K562 (cell line): ENCODE measurements around the gene LIN28B. TPM values are rescaled to one million over a fixed set of nuclear protein-coding genes. Genes with fewer than 3 reads are reported as not detected.

Experiments used
- ARID1B ChIP-seq: fragments of 450-650 bp; IDR thresholded peaks from 2 replicates; pipeline ENCODE4 v1.6.1; 2016; ENCODE audit warnings: antibody characterized with exemption, mild to moderate bottlenecking, inconsistent platforms
- ETV1 ChIP-seq: fragments of 450-650 bp; conservative IDR thresholded peaks from 2 replicates; pipeline ENCODE4 v1.6.1; 2016; ENCODE audit warnings: missing genetic modification characterization, control low read depth, low read depth, missing compliant biosample characterization
- FOXM1 ChIP-seq, 2 experiments: fragments of 450-650 bp in 1 of 2; sonication (generic) in 1 of 2; formaldehyde crosslinking in 1 of 2; IDR thresholded peaks; 2 replicates each; pipeline versions ENCODE4 v1.6.1 to v1.9.0; 2017 to 2022; ENCODE audit warnings: low read depth in 2 of 2, mild to moderate bottlenecking in 2 of 2, missing genetic modification reagents in 1 of 2, moderate library complexity in 1 of 2
- HLTF ChIP-seq: fragments of 450-650 bp; IDR thresholded peaks from 2 replicates; pipeline ENCODE4 v1.6.1; 2016
- HNRNPK ChIP-seq: fragments of 200-400 bp; formaldehyde crosslinking; IDR thresholded peaks from one replicate; pipeline ENCODE4 v1.6.1; 2018; ENCODE audit warnings: mild to moderate bottlenecking, low read depth, low read length; ENCODE audit not compliant: poor library complexity, severe bottlenecking
- KAT8 ChIP-seq: fragments of 450-650 bp; IDR thresholded peaks from 2 replicates; pipeline ENCODE4 v1.6.1; 2016; ENCODE audit warnings: low read depth, mild to moderate bottlenecking
- MCM3 ChIP-seq: fragments of 450-650 bp; IDR thresholded peaks from 2 replicates; pipeline ENCODE4 v1.6.1; 2016
- NCOR1 ChIP-seq: fragments of 450-650 bp; IDR thresholded peaks from 2 replicates; pipeline ENCODE4 v1.6.1; 2016; ENCODE audit warnings: mild to moderate bottlenecking, moderate library complexity
- NFXL1 ChIP-seq: fragments of 450-650 bp; formaldehyde crosslinking; IDR thresholded peaks from 2 replicates; pipeline ENCODE4 v1.4.0; 2021; ENCODE audit warnings: mild to moderate bottlenecking
- POLR2B ChIP-seq: fragments of 450-650 bp; IDR thresholded peaks from 2 replicates; pipeline ENCODE4 v1.6.1; 2018; ENCODE audit warnings: low read depth; ENCODE audit not compliant: partially characterized antibody
- SMAD3 ChIP-seq: fragments of 450-650 bp; formaldehyde crosslinking; conservative IDR thresholded peaks from 2 replicates; pipeline ENCODE4 v1.4.0; 2020; ENCODE audit warnings: mild to moderate bottlenecking
- TAL1 ChIP-seq: fragments of 450-650 bp; IDR thresholded peaks from 2 replicates; pipeline ENCODE4 v1.6.1; 2016; ENCODE audit warnings: mild to moderate bottlenecking
- TCF7L2 ChIP-seq: fragments of 150-350 bp; IDR thresholded peaks from 2 replicates; pipeline ENCODE4 v1.6.1; 2016; ENCODE audit warnings: low read depth, mild to moderate bottlenecking, low read length, moderate library complexity
- TEAD1 ChIP-seq, 2 experiments: fragments of 450-650 bp in 1 of 2; sonication (generic) in 1 of 2; formaldehyde crosslinking; IDR thresholded peaks; 2 replicates each; pipeline versions ENCODE4 v1.4.0 to v1.8.0; 2020 to 2022; ENCODE audit warnings: mild to moderate bottlenecking in 2 of 2, missing genetic modification reagents in 1 of 2
- ZNF444 ChIP-seq: fragments of 250-450 bp; sonication (Bioruptor Pico); IDR thresholded peaks from 2 replicates; pipeline ENCODE4 v1.4.0; 2020; ENCODE audit warnings: mild to moderate bottlenecking, moderate library complexity
- polyA plus RNA-seq, 8 experiments: library from polyadenylated mRNA; depleted of rRNA in 4 of 8; stranded (reverse) in 5 of 8; unstranded in 3 of 8; fragments of >200 nt; fragmentation: Nextera tagmentation in 2 of 8; fragmentation: Illumina TruSeq in 1 of 8; extraction: Ambion mirVana in 2 of 8; extraction: Trizol in 1 of 8; gene quantifications; 2 replicates each; pipeline versions ENCODE4 v1.2.1 to v1.2.3, GENCODE V29; 2011 to 2014; ENCODE audit warnings: inconsistent platforms in 1 of 8, missing spikeins in 1 of 8
- total RNA-seq, 7 experiments: library from RNA; depleted of rRNA in 6 of 7; stranded (reverse); fragments of >200 nt in 6 of 7; fragmentation: Illumina TruSeq in 2 of 7; extraction: Trizol in 2 of 7; gene quantifications; 2 replicates each; pipeline versions ENCODE4 v1.2.1 to v1.2.3, GENCODE V29; 2011 to 2021; ENCODE audit warnings: low replicate concordance in 1 of 7
- TF ChIP-seq, protein P1 (sequence below): sonication (generic); IDR thresholded peaks from 2 replicates; pipeline ENCODE4 v1.6.1; 2016
- TF ChIP-seq, protein P2 (sequence below): fragments of 250-450 bp; sonication (Bioruptor Pico); IDR thresholded peaks from 2 replicates; pipeline ENCODE4 v1.8.0; 2021; ENCODE audit warnings: borderline replicate concordance, mild to moderate bottlenecking, moderate library complexity; ENCODE audit not compliant: poor library complexity, severe bottlenecking
- TF ChIP-seq, protein P3 (sequence below), 2 experiments: fragments of 450-650 bp in 1 of 2; sonication (generic) in 1 of 2; formaldehyde crosslinking; conservative IDR thresholded peaks; 2 replicates each; pipeline versions ENCODE4 v1.4.0 to v1.8.1; 2020 to 2022; ENCODE audit warnings: mild to moderate bottlenecking in 1 of 2, missing genetic modification reagents in 1 of 2
- TF ChIP-seq, protein P4 (sequence below): fragments of 250-450 bp; sonication (Bioruptor Pico); IDR thresholded peaks from 2 replicates; pipeline ENCODE4 v1.5.0; 2021
- TF ChIP-seq, protein P5 (sequence below): sonication (generic); formaldehyde crosslinking; IDR thresholded peaks from 2 replicates; pipeline ENCODE4 v1.8.1; 2022; ENCODE audit warnings: missing genetic modification reagents

Gene LIN28B
- total and polyA plus RNA-seq, 9 of the 15 experiments (the other 6 are each of a cell fraction or from before 2014, with no cell fraction given), result 20.9 to 77.3 (median 42.1) TPM

DNA sequence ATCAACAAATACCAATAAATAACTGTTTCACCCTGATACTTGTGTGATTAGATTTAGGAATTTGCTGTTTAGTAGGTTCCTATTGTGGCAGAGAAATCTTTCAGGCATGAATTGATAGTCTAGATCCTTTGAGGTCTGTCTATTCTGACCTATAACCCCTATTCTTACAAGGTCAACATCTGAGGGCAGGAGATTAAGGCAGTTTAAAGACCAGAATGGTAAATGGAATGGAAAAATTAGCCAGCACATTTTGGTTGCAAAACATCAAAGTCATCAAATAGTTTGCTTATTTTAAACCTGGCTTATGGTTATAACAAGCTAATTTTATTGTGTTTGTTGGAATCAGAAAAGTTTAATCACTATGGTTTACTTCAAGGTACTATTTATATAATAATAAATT is 78.4 kb downstream of the LIN28B start (continued):
- no peak for TF ChIP-seq SMAD3 (CRISPR knock-in tag)
- TF ChIP-seq, protein P1, sequence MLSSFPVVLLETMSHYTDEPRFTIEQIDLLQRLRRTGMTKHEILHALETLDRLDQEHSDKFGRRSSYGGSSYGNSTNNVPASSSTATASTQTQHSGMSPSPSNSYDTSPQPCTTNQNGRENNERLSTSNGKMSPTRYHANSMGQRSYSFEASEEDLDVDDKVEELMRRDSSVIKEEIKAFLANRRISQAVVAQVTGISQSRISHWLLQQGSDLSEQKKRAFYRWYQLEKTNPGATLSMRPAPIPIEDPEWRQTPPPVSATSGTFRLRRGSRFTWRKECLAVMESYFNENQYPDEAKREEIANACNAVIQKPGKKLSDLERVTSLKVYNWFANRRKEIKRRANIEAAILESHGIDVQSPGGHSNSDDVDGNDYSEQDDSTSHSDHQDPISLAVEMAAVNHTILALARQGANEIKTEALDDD, result no peak
- TF ChIP-seq HLTF, result no peak
- peak; percentile 54 for TF ChIP-seq NCOR1
- no peak for TF ChIP-seq ETV1 (tag)
- peak; percentile 64 for TF ChIP-seq TAL1
- TF ChIP-seq FOXM1 (IDR thresholded peaks at IDR 0.05; ENCODE audit: low read depth), result peak; percentile 40; the same call in 1 of the 2 replicates
- TF ChIP-seq FOXM1 (CRISPR knock-in tag; IDR thresholded peaks at IDR 0.05; ENCODE audit: low read depth), result no peak
- no peak for TF ChIP-seq ZNF444 (CRISPR knock-in tag)
- TF ChIP-seq, protein P2, sequence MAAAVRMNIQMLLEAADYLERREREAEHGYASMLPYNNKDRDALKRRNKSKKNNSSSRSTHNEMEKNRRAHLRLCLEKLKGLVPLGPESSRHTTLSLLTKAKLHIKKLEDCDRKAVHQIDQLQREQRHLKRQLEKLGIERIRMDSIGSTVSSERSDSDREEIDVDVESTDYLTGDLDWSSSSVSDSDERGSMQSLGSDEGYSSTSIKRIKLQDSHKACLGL (CRISPR knock-in tag), result no peak
- peak; percentile 80 for TF ChIP-seq ARID1B
- TF ChIP-seq, protein P3, sequence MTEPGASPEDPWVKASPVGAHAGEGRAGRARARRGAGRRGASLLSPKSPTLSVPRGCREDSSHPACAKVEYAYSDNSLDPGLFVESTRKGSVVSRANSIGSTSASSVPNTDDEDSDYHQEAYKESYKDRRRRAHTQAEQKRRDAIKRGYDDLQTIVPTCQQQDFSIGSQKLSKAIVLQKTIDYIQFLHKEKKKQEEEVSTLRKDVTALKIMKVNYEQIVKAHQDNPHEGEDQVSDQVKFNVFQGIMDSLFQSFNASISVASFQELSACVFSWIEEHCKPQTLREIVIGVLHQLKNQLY (CRISPR knock-in tag; conservative IDR thresholded peaks at IDR 0.05), result no peak
- TF ChIP-seq TCF7L2, result no peak
- TF ChIP-seq, protein P4, sequence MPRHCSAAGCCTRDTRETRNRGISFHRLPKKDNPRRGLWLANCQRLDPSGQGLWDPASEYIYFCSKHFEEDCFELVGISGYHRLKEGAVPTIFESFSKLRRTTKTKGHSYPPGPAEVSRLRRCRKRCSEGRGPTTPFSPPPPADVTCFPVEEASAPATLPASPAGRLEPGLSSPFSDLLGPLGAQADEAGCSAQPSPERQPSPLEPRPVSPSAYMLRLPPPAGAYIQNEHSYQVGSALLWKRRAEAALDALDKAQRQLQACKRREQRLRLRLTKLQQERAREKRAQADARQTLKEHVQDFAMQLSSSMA (CRISPR knock-in tag), result no peak
- TF ChIP-seq POLR2B, result no peak
- no peak for TF ChIP-seq KAT8
- no peak for TF ChIP-seq HNRNPK
- TF ChIP-seq, protein P5, sequence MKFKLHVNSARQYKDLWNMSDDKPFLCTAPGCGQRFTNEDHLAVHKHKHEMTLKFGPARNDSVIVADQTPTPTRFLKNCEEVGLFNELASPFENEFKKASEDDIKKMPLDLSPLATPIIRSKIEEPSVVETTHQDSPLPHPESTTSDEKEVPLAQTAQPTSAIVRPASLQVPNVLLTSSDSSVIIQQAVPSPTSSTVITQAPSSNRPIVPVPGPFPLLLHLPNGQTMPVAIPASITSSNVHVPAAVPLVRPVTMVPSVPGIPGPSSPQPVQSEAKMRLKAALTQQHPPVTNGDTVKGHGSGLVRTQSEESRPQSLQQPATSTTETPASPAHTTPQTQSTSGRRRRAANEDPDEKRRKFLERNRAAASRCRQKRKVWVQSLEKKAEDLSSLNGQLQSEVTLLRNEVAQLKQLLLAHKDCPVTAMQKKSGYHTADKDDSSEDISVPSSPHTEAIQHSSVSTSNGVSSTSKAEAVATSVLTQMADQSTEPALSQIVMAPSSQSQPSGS (CRISPR knock-in tag), result no peak
- TF ChIP-seq MCM3, result no peak
- no peak for TF ChIP-seq NFXL1
- TF ChIP-seq TEAD1 (CRISPR knock-in tag; IDR thresholded peaks at IDR 0.05), result no peak
